ENCODE results near the gene SLC43A2.
A peak's percentile ranks its signal among the peaks of the same experiment; 100 is the strongest.
"Not testable (repeated sequence)": the region's sequence is repeated elsewhere in the genome, so short reads cannot be mapped to it uniquely, and the experiment has no call there.

Gene SLC43A2

DNA sequence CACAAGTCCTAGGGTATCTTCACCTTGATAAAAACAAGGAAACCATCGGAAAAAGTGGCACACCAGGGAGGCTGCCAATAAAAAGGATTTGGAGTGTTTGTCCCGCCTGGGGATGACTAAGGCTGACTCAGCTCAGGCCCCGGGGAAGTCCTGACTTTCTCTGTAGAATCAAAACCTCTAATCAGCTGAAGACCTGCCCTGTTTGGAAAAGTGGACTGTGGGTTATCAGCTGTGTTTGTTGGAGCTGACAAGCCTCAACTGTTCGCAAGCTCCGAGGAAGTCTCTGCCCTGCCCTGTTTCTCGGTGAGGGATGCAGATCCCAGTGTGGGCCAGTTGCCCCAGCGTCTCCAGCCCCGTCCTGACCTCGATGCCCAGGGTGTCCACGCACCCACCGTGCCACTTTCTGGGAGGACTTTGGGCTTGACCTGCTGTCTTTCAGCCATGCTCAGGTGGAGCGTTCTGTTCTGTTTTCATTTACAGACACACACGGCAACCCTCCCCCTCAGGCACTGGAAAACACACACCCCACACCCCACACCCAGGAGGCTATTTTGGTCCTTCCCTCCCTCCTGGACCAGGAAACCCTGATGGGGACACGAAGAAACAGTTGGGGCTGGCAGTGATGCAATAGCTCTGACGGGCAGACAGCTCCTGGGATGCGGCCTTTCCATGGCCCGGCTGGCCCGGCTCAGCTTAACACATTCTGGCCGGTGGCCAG, 38.4 kb downstream of the SLC43A2 start:
- peak in 2 of 14 donors; percentile 56 to 90 for DNase-seq

DNA sequence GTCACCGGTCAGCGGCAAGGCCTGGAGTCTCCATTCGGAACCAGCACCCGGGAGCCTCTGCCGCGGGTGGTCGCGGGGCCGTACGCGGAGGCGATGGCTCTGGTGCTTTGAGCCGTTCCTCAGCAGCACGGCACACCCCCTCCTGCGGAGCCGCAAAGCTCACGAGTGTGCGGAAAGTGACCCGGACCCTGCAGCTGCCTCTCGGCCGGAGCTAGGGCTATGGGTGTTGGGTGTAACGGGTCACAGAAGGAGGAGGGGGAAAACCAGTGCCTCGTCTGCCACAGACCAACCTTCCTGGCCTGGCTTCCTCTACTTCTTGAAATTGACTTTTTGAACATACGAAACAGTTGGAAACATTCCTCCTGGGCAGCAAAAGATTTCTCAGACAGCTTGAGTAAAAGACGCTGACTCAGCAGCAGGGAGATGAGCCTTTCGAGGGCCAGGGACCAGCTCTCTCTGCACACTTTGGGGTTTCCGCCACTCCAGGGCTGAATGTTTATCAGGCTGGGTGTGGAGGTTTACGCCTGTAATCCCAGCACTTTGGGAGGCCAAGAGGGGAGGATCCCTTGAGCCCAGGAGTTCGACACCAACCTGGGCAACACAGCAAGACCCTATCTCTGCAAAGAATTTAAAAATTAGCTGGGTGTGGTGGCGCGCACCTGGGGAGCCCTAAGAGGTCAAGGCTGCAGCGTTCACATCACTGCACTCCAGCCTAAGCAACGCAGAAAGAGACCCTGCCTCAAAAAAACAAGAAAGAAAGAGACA, 39.6 kb downstream of the SLC43A2 start:
- no peak for DNase-seq

DNA sequence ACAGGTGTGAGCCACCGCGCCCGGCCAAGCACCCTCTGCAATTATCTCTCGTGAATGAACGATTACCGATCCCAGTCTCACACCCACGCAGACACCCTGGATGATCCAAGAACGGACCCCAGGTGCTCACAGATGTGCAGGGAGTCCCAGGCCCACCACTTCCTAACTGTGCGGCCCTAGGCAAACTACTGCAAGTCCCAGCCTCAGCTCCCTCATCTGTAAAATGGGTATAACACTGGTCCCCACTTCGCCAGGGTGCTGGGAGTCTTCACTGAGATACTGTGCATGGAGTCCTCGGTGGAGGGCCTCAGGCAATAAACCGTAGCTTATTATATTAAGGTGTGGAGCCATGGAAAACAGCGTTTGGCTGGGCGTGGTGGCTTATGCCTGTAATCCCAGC, 44.5 kb downstream of the SLC43A2 start:
- DNase-seq: no peak

DNA sequence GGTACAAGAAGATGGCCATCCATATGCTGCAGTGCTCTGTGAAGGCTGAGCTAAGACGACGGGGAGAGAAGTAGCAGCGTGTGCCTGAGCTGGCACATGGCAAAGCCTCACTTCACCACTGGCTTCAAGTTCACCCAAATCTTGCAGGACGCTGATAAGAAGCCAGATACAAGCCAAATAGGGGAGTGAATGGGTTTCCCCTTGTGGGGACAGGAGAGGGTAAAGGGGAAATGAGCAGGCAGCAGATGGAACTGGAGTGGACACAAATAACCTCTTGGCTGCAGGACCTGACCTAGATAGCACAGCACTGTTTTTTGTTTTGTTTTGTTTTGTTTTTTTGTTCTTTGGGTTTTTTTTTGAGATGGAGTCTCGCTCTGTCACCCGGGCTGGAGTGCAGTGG, 45.1 kb downstream of the SLC43A2 start:
- peak in 1 of 14 donors; percentile 67 for DNase-seq

DNA sequence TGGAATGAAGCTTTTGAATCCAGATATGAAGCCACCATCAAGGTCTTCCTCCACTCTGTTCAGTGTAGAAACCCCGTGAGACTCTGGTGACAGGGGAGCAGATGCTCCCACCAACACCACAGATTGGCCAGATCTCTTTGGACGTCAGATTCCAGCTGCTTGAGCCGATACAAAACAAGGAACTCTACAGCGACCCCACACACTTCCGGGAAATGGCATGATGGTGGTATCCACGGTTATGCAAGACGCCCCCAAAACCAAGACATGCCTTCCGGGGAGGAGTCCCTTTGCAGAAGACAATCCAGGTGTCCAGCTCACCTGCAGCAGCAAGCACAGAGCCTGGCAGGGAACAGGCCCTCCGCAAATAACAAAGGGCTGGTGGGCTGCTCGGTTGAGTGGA, 46.3 kb downstream of the SLC43A2 start:
- no peak for DNase-seq

DNA sequence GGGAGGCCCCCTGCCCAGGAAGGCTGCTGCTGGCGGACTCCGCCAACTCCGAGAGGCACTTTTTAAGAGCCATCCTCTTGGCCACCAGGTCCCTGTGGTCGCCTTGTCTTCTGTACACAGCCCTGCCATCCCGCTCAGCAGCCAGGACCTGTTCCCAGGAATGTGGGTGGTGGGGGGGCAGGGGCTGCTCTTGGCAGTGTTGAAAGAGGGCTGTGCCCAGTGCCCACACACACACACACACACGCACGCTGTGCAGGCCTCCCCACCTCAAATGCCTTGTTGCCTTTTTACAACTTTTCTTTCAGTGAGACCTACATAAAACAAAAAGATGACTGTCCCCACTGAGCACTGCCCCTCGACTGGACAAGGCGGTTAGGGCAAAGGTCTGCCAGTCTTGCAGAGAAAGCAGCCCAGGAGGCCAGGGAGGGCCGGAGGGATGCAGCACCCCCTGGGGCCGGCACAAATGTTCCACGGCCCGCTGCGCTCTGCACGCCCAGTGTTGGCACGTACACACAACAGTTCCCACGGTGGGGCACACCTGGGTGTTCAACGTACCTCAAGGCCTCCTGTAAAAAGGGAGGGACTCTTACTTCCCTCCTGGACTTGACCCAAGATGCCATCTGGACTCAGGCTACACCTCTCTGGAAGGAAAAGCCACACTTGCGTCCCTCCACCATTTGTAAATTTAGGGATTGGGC, 47.5 kb downstream of the SLC43A2 start:
- DNase-seq: peak in 2 of 14 donors; percentile 34 to 72

DNA sequence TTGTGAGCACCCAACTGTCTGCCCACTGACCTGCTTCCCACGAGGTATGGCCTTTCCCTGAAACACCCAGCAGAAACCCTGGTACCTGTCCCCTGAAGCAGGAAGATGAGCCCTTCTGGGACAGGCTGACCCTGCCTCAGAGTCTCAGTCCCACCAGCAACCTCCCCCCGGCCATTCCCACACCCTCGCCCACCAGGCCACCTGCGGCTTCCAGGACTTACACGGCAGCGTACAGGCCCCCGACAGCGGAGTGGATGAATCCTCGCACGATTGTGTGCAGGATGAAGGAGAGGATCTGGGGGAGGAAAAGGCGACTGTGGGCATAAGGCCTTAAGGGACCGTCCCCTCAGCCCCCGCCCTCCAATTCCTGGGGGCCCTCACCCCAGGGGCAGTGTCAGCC, 50.6 kb downstream of the SLC43A2 start:
- no peak for DNase-seq

DNA sequence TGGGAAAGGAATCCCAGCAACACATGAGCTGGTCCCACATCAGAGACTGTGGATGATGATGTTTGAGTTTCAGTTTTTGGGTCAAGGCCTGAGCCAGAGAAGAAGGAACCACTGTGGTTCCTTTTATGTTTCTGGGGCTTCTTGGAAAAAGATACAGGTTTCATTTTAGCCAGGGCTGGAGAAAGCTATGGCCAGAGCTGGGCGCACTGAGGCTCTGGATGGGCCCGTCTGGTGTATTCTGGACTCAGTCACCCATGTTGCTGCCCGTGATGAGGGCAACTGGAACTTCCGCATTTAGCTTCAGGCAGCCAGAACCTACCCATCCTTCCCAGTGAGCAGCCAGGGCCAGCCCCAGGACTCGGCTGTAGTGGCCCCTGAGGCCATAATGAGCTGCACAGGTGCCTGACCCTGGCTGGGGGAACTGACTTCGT, 51.0 kb downstream of the SLC43A2 start:
- DNase-seq: peak in 4 of 14 donors; percentile 46 to 65 (median 47)

DNA sequence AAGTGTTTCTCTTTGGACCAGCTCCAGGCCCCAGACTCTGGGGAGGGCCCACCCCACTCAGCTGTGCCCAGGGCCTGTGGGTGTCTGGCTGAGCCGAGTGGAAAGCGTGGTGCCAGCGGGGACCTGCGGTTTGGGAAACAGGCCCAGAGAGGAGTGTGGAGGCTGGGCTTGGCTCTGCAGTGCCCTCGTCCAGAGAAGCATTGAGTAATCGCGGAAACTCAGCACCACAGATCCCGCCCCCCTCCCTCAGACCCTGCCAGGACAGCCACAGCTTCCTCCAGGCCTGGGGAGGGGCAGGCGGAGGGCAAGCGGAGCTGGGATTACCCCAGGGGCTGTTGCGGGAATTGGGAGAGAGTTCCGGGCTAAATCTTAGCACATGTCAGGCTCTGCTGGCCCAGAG, 51.5 kb downstream of the SLC43A2 start:
- peak; percentile 27 to 91 (median 67) for DNase-seq

DNA sequence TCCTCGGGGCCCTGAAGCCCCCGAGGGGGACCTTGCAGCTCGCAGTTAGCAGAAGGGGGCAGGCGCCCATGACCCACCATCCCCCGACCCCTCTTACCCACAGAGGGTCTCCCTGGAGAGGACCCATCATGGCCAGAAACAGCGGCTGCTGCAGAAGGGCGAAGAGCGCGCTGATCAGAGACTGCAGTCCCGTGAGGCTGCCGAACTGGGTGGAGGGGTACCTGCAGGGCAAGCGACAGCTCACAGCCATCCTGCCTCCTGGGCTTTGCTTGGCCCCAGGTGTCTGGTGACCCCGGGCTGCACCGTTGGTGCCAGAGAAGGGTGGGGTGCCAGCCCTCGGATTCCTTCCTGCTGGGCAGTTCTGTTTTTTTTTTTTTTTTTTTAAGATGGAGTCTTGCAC, 52.1 kb downstream of the SLC43A2 start:
- no peak for DNase-seq

DNA sequence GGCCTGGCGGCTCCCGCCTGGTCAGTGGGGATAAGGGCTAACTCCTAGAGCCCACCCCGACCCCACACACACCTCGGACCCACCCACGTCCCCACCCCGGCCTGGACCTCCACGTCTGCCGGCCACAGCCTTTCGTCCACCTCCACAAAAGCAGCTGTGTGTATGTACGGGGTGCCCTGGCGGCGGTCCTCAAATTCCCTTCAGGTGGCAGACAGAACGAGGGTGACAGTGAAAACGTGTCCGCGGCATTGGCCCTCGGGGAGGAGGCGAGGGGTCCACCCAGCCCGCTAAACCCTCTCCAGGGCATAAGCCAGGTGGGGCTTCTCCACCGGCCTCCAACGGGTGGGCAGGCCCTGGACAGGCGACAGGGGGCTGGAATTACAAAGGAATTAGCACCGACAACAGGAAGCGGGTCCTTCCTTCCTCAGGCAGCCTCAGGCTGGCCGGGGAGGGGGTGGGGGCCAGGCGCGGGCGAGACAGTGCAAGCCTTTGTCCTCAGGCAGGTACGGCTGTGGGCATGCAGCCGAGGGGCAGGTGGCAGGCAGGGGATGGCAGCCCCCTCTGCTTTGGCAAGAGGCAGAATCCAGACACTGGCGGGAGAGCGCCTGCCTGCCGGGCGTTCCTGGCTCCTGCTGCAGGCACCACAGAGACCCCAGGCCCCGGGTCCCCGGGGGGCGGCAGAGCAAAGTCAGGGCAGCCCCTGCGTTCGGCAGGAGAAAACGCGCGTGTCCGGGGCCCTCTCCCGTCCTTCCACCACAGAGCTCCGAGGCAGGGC, 53.8 kb downstream of the SLC43A2 start:
- peak in 1 of 14 donors; percentile 32 for DNase-seq

DNA sequence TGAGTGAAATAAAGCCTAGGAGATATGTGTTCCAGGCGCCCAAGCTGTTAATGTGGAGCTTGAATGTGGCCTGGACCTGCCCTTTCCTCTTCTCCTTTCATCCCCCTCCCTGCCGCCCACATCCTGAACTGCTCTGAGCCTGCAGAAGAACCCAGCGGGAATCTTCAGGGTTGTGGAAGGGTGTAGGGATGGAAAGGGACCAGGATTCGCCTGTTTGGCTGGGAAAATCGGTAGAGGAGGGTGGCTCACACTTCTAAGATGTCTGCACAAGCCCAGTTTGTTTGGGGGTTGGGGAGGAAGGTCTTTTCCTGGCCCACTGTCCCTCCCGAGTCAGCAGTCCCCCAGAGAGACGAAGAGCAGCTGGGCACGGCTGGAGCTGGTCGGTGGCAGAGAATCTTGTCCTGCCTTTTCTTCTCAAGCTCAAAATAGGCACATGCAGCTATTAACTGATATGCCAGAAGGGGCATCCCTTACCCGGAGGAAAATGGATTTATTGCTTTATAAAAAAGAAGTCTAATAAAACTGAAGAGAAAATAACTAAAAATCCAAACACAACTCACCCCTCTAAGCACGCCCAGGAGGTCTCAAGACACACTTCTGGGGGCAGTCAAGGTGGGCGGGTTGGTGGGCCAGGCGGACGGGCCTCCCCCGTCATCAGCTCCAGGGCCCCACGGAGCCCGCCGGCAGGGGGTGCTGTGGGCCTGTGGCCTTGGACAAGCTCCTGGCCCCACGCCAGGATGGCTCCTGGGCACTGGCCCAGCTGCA, 54.5 kb downstream of the SLC43A2 start:
- DNase-seq: peak in 12 of 14 donors; percentile 37 to 91 (median 69)

DNA sequence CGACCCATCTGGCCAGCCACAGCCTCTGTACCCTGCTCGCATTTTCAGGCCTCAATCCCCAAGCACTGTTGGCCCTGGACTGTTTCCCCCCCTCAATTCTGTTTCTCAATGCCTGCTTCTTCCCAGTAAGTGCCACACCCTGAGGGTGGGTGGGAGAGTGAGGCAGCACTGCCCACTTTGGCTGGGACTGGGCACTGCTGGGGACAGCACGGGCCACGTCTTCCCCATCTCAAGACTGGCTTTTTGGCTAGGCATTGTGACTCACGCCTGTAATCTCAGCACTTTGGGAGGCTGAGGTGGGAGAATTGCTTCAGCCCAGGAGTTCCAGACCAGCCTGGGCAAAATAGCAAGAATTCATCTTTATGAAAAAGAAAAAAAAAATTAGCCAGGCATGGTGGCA, 56.0 kb downstream of the SLC43A2 start:
- DNase-seq: not testable (repeated sequence)

DNA sequence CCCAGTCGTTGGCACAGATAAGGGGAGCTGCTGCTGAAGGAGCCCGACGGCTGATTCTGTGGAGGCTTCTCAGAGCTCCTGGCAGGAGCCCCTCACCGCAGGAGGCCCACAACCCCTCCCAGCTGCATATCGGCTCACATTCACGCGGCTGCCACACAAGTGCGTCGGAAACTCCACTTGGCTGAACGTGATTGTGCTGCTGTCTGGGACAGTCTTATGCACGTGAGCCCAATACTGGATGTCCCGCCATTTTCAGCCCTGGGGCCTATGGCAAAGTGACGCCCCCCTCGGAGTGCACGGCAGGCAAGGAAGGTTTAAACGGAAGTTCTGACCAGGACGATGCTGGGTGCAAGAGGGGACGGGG, 57.3 kb downstream of the SLC43A2 start:
- DNase-seq: no peak

DNA sequence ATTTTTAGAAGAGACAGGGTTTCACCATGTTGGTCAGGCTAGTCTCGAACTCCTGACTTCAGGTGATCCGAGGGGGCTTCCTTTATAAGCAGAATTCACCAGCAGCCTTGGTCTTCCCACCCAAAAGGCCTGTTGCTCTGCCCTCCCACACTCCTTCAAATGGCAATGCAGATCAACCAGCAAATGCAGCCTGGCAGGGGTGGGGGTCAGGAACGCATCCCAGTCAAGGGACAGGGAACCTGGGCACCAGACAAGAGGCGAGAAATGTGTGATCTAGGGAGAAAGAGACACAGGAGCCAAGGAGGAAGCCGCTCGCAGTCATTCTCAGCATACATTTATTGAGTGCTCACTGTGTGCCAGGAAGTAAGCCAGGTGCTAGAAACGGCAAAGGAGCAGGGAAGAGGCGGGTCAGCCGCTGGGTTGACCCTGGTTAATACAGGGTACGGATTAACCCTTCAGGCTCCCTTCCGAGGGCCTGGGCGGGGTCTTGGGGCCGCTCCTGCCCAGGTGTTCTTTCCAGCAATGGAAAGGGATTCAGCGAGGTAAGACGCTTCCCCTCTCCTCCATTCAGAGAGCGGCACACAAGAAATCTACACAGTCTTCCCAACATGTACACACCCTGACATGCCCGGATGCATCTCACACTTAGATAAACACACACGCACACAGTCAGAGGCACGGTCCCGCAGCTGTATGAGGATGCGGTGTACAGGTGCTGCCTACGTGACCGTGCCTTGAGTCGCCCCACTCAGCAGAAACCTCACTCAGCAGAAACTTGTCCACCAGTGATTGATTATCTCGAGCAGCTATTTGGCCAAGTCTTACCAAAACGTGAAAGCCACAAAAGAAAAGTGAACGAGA, 59.5 kb downstream of the SLC43A2 start:
- no peak for DNase-seq

DNA sequence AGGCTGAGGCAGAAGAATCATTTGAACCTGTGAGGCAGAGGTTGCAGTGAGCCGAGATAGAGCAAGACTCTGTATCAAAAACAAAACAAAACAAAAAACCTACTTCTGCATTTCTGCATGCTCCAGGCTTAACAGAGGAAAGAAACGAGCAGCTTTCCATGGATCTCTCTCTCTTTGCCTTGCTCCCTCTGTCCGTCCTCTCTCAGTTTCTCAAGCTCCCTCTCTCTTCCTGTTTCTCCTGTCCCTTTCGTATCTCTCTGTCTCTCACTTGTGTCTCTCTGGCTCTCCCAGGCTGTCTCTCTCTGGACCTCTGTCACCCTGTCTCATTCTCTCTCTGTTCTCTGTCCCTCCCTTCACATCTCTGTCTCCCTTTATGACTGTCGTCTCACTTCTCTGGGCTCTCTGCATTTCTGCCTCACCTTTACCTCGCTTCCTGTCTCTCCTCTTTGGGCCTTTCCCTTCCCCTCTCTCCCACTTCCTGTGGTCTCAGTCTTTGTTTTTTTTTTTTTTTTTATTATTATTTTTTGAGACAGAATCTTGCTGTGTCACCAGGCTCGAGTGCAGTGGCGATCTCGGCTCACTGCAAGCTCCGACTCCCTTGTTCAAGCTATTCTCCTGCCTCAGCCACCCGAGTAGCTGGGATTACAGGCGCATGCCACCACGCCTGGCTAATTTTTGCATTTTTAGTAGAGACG, 62.0 kb downstream of the SLC43A2 start:
- DNase-seq: no peak

DNA sequence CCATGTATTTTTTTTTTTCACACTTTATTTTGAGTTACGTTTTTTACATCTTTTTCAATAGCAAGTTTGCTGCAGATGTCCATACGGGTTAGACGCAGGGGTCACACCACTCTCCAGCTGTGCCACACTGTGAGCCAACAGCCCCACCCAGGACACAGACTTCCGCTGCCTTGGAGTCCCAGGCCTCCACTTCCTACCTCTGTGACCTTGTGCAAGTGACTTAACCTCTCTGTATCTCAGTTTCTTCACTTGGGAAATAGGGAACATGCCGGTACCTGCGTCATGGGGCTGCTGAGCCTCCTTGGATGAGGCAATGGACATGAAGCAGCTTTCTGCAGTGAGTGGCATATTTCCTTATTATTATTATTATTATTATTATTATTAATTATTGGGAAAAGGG, 62.8 kb downstream of the SLC43A2 start:
- no peak for DNase-seq

DNA sequence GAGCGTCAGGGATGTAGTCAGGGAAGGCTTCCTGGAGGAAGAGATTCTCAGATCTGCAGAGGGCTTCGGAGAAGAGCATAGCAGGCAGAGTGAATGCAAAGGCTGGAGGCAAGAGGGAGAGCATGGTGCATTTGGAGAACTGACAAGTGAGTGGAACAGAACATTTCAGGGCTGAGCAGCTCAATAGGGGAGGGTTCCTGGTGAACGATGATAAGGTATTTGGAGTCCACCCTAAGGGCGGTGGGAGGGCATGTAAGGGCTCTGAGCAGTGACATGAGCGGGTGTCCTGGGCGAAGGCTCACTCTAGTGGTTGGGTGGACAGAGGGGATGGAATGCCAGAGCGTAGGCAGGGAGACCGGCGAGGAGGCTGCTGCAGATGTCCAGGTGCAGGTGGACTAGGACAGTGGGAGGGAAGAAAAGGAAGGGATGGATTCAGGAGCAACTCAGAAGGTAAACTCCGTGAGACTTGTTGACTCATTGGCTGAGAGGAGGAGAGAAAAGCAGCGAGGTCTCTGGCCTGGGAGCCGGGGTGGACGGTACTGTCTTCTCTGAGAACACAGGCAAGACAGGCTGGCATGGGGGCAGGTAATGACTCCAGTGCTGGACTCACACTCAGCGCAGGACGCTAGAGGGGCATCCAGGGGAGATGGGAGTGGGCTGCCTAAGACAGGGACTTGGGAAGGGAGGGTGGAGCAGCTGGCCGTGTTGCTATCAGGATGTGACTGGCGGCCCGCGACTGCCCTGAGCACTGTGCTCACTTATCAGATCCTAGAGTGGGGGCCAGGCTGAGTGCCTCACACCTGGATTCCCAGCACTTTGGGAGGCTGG, 64.6 kb downstream of the SLC43A2 start:
- no peak for DNase-seq

DNA sequence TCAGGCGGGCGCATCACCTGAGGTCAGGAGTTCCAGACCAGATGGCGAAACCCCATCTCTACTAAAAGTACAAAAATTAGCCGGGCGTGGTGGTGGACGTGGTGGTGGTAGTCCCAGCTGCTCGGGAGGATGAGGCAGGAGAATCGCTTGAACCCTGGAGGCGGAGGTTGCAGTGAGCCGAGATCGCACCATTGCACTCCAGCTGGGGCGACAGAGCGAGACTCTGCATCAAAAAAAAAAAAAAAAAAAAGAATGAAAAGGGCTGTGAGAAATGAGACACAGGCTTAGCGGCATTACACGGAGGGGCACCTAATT, 65.2 kb downstream of the SLC43A2 start:
- DNase-seq: not testable (repeated sequence)

All from C1 segment of cervical spinal cord (tissue), 14 donors.